Measurements from ENCODE around the gene RASEF.

DNA sequence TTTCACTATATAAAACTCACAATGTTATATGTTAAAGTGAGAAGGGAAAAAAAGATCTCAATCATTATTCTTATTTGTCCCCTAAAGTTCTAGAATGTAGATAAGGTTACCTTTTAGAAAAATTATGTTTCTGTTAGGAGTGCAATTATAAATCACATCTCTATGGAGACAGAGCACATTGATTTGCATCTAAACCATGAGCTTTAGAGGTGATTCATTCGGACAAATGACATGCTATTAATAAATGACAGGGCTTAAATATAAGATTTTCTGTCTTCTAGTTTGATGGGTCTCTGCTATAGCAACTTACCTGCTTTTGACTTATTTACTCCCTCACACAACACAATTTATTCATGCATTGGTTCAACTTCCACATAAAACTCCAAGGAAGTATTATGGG, 39.8 kb downstream of the RASEF start:
- TF ChIP-seq, protein P1, sequence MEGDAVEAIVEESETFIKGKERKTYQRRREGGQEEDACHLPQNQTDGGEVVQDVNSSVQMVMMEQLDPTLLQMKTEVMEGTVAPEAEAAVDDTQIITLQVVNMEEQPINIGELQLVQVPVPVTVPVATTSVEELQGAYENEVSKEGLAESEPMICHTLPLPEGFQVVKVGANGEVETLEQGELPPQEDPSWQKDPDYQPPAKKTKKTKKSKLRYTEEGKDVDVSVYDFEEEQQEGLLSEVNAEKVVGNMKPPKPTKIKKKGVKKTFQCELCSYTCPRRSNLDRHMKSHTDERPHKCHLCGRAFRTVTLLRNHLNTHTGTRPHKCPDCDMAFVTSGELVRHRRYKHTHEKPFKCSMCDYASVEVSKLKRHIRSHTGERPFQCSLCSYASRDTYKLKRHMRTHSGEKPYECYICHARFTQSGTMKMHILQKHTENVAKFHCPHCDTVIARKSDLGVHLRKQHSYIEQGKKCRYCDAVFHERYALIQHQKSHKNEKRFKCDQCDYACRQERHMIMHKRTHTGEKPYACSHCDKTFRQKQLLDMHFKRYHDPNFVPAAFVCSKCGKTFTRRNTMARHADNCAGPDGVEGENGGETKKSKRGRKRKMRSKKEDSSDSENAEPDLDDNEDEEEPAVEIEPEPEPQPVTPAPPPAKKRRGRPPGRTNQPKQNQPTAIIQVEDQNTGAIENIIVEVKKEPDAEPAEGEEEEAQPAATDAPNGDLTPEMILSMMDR (IDR thresholded peaks at IDR 0.05), result no peak
- TF ChIP-seq EZH2 (IDR thresholded peaks at IDR 0.05; ENCODE audit: borderline replicate concordance, insufficient read depth, low read depth, low read length, poor library complexity, severe bottlenecking), result no peak
